ENCODE data around the gene PPP3CB. TPM values are rescaled to one million over a fixed set of nuclear protein-coding genes. Genes with fewer than 3 reads are reported as not detected.

The PPP3CB gene
- total RNA-seq, 2 donors from 2014 or later: 38.6 to 44.3 TPM

- H3K36me3 ChIP-seq: no peaks in the 10 kb centered on the region
Observed at GRCh38 chr10:73444457-73444856, 51.4 kb downstream of the PPP3CB start.

GRCh38 chr10:73439605-73440312 is 56.1 kb downstream of the PPP3CB start:
- intact Hi-C loops (cut with DNase I): no loop called here
- WGBS: 93% methylated on average over 1 of the region's 1 CpG

More at GRCh38 chr10:73444457-73444856, 51.4 kb downstream of the PPP3CB start:
- no peak for DNase-seq (ENCODE audit: low spot score)
- H3K4me1 ChIP-seq (replicated peaks): no peaks in the 10 kb centered on the region
- 86% methylated on average over 1 of the region's 1 CpG for WGBS
- H3K4me3 ChIP-seq: no peak overlapping the region
- no peak for TF ChIP-seq POLR2A (IDR thresholded peaks at IDR 0.05)
- TF ChIP-seq POLR2AphosphoS5 (IDR thresholded peaks at IDR 0.05): no peak
- TF ChIP-seq CTCF (IDR thresholded peaks at IDR 0.05): no peak
- no peaks in the 10 kb centered on the region for H3K9me3 ChIP-seq
- H3K27me3 ChIP-seq (replicated peaks; ENCODE audit: insufficient read depth): no peaks in the 10 kb centered on the region
- no peak overlapping the region for H3K27ac ChIP-seq
- intact Hi-C loops (cut with DNase I): no loop called here

GRCh38 chr10:73439055-73439454 is 56.8 kb downstream of the PPP3CB start:
- no peak overlapping the region for H3K4me3 ChIP-seq
- no peak overlapping the region for H3K27ac ChIP-seq
- no peak for TF ChIP-seq POLR2A (IDR thresholded peaks at IDR 0.05)
- no peak for DNase-seq (ENCODE audit: low spot score)
- intact Hi-C loops (cut with DNase I): no loop called here
- H3K9me3 ChIP-seq: no peaks in the 10 kb centered on the region
- H3K4me1 ChIP-seq (replicated peaks): no peaks in the 10 kb centered on the region
- H3K36me3 ChIP-seq: peaks cover 0 to 4% of the 10 kb centered on the region in 2 donors
- no peaks in the 10 kb centered on the region for H3K27me3 ChIP-seq (replicated peaks; ENCODE audit: insufficient read depth)
- 97% methylated on average over 1 of the region's 1 CpG for WGBS

More at GRCh38 chr10:73439605-73440312, 56.1 kb downstream of the PPP3CB start:
- H3K4me1 ChIP-seq (replicated peaks): no peaks in the 10 kb centered on the region
- no peak for DNase-seq (ENCODE audit: low spot score)
- H3K27ac ChIP-seq: no peak overlapping the region
- H3K4me3 ChIP-seq: no peak overlapping the region
- no peak for TF ChIP-seq POLR2AphosphoS5 (IDR thresholded peaks at IDR 0.05)
- no peak for TF ChIP-seq CTCF (IDR thresholded peaks at IDR 0.05)
- TF ChIP-seq POLR2A (IDR thresholded peaks at IDR 0.05): no peak
- no peaks in the 10 kb centered on the region for H3K27me3 ChIP-seq (replicated peaks; ENCODE audit: insufficient read depth)
- H3K36me3 ChIP-seq: peaks cover 0 to 4% of the 10 kb centered on the region in 2 donors
- no peaks in the 10 kb centered on the region for H3K9me3 ChIP-seq

- no peaks in the 10 kb centered on the region for H3K4me1 ChIP-seq (replicated peaks)
- no peak within 1 kb of the TSS for H3K27ac ChIP-seq
- H3K4me3 ChIP-seq: no peak within 1 kb of the TSS
- H3K27me3 ChIP-seq (replicated peaks; ENCODE audit: insufficient read depth): no peaks in the 10 kb centered on the region
- peaks cover 0 to 4% of the 10 kb centered on the region in 2 donors for H3K36me3 ChIP-seq
- DNase-seq (ENCODE audit: low spot score): no peak
- no peaks in the 10 kb centered on the region for H3K9me3 ChIP-seq
- intact Hi-C loops (cut with DNase I): no loop called here
- no peak for TF ChIP-seq POLR2AphosphoS5 (IDR thresholded peaks at IDR 0.05)
- TF ChIP-seq POLR2A (IDR thresholded peaks at IDR 0.05): no peak
- no peak for TF ChIP-seq CTCF (IDR thresholded peaks at IDR 0.05)
Observed at GRCh38 chr10:73433538-73433867, 62.3 kb downstream of the PPP3CB start, which contains the start of gene MSS51. MSS51 (minus strand) TSS chr10:73433561; CDS start chr10:73428284, 5,277 bp downstream.

- intact Hi-C loops (cut with DNase I): no loop called here
- TF ChIP-seq CTCF (IDR thresholded peaks at IDR 0.05): no peak
- TF ChIP-seq POLR2AphosphoS5 (IDR thresholded peaks at IDR 0.05): no peak
- no peak for TF ChIP-seq POLR2A (IDR thresholded peaks at IDR 0.05)
- Histone ChIP-seq H3K27me3 (replicated peaks; ENCODE audit: insufficient read depth) (no peaks in the 10 kb centered on the region), H3K36me3 (peaks cover 0 to 4% of the 10 kb centered on the region in 2 donors), H3K27ac (no peak overlapping the region), H3K4me3 (no peak overlapping the region), H3K9me3 (no peaks in the 10 kb centered on the region), H3K4me1 (replicated peaks) (no peaks in the 10 kb centered on the region)
- no peak for DNase-seq (ENCODE audit: low spot score)
- 73% methylated on average over 2 of the region's 2 CpGs for WGBS
Observed at GRCh38 chr10:73432646-73433537, 62.9 kb downstream of the PPP3CB start.

Measured in prostate gland (tissue), 2 donors.